ENCODE results near the gene SLC25A44.

DNA sequence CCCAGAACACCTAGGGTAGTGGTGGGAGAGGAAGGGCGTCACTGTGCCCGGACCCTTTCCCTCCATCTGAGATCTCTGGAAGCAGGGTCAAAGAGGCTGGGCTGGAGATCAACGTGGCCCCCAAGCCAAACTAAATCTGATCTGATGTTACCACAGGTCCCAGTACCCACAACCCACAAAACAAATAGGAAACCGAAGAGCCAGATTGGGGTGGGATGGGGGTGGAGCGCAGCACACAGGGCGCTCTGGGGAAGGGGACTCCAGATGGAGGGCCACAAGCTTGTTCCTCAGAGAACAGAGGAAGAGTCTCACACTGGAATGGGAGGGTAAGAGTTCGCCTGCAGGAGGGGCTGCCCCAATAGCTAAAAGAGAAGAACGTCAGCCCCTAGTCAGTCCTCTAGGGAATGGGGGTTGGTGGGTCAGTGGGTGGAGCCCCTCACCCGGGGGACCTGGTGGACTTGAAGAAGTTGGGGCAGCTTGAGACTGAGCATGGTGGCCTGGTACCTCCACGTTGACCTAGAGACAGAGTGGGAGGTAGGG, 52.4 kb downstream of the SLC25A44 start:
- TF ChIP-seq, protein P1, sequence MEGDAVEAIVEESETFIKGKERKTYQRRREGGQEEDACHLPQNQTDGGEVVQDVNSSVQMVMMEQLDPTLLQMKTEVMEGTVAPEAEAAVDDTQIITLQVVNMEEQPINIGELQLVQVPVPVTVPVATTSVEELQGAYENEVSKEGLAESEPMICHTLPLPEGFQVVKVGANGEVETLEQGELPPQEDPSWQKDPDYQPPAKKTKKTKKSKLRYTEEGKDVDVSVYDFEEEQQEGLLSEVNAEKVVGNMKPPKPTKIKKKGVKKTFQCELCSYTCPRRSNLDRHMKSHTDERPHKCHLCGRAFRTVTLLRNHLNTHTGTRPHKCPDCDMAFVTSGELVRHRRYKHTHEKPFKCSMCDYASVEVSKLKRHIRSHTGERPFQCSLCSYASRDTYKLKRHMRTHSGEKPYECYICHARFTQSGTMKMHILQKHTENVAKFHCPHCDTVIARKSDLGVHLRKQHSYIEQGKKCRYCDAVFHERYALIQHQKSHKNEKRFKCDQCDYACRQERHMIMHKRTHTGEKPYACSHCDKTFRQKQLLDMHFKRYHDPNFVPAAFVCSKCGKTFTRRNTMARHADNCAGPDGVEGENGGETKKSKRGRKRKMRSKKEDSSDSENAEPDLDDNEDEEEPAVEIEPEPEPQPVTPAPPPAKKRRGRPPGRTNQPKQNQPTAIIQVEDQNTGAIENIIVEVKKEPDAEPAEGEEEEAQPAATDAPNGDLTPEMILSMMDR (conservative IDR thresholded peaks at IDR 0.05; ENCODE audit: low read length), result no peak
- no peak for TF ChIP-seq EZH2phosphoT487 (IDR thresholded peaks at IDR 0.05; ENCODE audit: borderline replicate concordance)
